T-helper 1 cell treated with Interleukin-12 subunit alpha and Interleukin-12 subunit beta and Interleukin-4 antibody, amounts not matched to agents 30 μg/mL and 1 μg/mL, for 36 hours (primary cell): ENCODE measurements around the gene CEP112.

Source experiments
- H3K27ac Mint-ChIP-seq: one replicate; pipeline ENCODE4 v1.8.0; 2021; ENCODE audit warnings: mild to moderate bottlenecking, mixed read lengths
- H3K27me3 Mint-ChIP-seq: one replicate; pipeline ENCODE4 v1.8.0; 2021; ENCODE audit warnings: low read depth, mixed read lengths
- H3K36me3 Mint-ChIP-seq: one replicate; pipeline ENCODE4 v1.8.0; 2021; ENCODE audit warnings: low read depth, mixed read lengths
- H3K4me1 Mint-ChIP-seq: one replicate; pipeline ENCODE4 v1.8.0; 2021; ENCODE audit warnings: low read depth, mixed read lengths
- H3K4me3 Mint-ChIP-seq: one replicate; pipeline ENCODE4 v1.8.0; 2021; ENCODE audit warnings: mild to moderate bottlenecking, moderate library complexity, mixed read lengths
- H3K9me3 Mint-ChIP-seq: one replicate; pipeline ENCODE4 v1.8.0; 2021; ENCODE audit warnings: mixed read lengths

CEP112 gene

GRCh38 chr17:65712383-65713267, 479.3 kb downstream of the CEP112 start:
- Mint-ChIP-seq H3K36me3 (no peaks in the 10 kb centered on the region), H3K27ac (no peak overlapping the region), H3K4me1 (peaks cover 2% of the 10 kb centered on the region), H3K4me3 (no peak overlapping the region), H3K9me3 (no peaks in the 10 kb centered on the region), H3K27me3 (no peaks in the 10 kb centered on the region)

- Mint-ChIP-seq H3K9me3 (no peaks in the 10 kb centered on the region), H3K27me3 (no peaks in the 10 kb centered on the region), H3K4me1 (peaks cover 2% of the 10 kb centered on the region), H3K27ac (no peak overlapping the region), H3K36me3 (no peaks in the 10 kb centered on the region), H3K4me3 (no peak overlapping the region)
Measured at GRCh38 chr17:65711671-65712276, 480.2 kb downstream of the CEP112 start.

DNA sequence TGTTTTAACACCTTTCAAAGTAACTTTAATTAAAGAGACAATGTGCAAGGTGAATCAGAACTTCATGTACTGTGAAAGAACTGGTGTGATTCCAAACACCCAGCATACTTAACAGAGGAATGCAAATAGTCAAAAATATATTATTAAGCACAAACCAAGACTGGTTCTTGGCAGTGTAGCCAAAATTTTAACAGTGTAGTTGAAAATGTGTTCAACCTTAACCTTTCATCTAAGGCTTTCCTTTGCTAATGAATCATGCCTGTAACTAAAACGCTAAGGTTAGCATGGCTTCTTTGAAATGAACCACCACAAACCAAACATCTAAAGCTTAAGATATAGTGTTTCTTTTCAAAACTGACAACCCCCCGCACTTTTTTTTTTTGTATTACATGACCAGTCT, 484.2 kb downstream of the CEP112 start:
- peaks cover 4% of the 10 kb centered on the region for H3K27me3 Mint-ChIP-seq
- no peaks in the 10 kb centered on the region for H3K36me3 Mint-ChIP-seq
- no peaks in the 10 kb centered on the region for H3K9me3 Mint-ChIP-seq
- peaks cover 2% of the 10 kb centered on the region for H3K4me1 Mint-ChIP-seq
- no peak overlapping the region for H3K4me3 Mint-ChIP-seq
- no peak overlapping the region for H3K27ac Mint-ChIP-seq

DNA sequence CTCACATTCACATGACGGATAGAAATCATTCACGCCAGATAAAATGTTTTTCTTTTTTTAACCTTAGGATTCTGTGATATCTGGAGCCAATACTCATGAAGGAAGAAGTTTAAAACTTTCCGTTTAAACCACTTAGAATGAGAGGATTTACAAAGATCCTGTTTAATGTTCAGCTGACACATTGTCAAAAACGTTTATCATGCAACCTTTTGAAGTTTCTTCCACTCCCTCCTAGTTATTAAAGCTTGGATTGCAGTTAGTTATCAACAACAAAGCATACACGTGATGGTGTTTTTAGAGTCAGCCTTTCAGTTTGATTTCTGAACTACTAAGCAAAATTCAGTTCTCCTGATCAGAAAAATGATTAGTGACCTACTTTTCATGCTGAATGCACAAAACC, 487.2 kb downstream of the CEP112 start:
- Mint-ChIP-seq H3K27me3 (peaks cover 6% of the 10 kb centered on the region), H3K9me3 (no peaks in the 10 kb centered on the region), H3K4me3 (no peak overlapping the region), H3K36me3 (no peaks in the 10 kb centered on the region), H3K4me1 (no peaks in the 10 kb centered on the region), H3K27ac (no peak overlapping the region)

- H3K9me3 Mint-ChIP-seq: no peaks in the 10 kb centered on the region
- H3K36me3 Mint-ChIP-seq: no peaks in the 10 kb centered on the region
- H3K27ac Mint-ChIP-seq: no peak overlapping the region
- H3K27me3 Mint-ChIP-seq: peaks cover 10% of the 10 kb centered on the region
- no peaks in the 10 kb centered on the region for H3K4me1 Mint-ChIP-seq
- no peak overlapping the region for H3K4me3 Mint-ChIP-seq
Measured at GRCh38 chr17:65703891-65704290, 488.0 kb downstream of the CEP112 start.

DNA sequence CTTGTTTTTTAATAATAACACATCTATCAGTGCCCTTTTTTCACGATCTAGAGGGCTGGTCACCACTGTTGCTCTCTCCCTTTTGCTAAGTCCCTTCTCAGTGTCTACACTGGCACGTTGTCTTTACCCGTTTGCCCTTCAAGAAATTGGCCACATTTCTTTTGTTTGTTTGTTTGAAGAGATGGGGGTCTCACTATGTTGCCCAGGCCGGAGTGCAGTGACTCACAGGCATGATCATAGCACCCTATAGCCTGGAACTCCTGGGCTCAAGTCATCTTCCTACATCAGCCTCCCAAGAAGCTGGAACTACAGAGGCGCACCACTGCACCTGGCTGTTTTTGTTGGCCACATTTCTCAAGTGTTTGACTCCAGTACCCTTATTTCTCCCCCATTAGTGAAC, 492.5 kb downstream of the CEP112 start:
- no peaks in the 10 kb centered on the region for H3K4me1 Mint-ChIP-seq
- no peaks in the 10 kb centered on the region for H3K36me3 Mint-ChIP-seq
- H3K27me3 Mint-ChIP-seq: peaks cover 6% of the 10 kb centered on the region
- no peaks in the 10 kb centered on the region for H3K9me3 Mint-ChIP-seq
- H3K27ac Mint-ChIP-seq: no peak overlapping the region
- H3K4me3 Mint-ChIP-seq: no peak overlapping the region

GRCh38 chr17:65698381-65699061, 493.4 kb downstream of the CEP112 start:
- Mint-ChIP-seq H3K27me3 (peaks cover 6% of the 10 kb centered on the region), H3K4me1 (no peaks in the 10 kb centered on the region), H3K27ac (no peak overlapping the region), H3K4me3 (no peak overlapping the region), H3K36me3 (no peaks in the 10 kb centered on the region), H3K9me3 (no peaks in the 10 kb centered on the region)

DNA sequence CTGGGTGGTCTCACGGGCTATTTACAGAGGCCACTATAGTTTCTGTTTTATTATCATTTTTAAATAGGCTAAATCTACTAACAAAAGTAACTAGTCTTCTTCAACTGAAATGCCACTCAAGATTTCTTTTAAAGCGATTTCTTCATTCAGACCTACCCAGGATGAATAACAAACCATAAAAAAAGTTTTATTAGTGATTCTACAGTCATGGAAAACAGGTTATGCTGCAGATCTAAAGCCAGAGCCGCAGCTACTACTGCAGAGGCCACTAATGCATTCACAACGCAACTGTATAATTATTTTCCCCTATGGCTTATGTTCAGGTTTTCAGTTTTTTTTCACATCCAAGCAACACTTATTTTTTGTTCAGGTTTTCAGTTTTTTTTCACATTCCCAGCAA, 494.3 kb downstream of the CEP112 start:
- H3K4me1 Mint-ChIP-seq: no peaks in the 10 kb centered on the region
- peaks cover 6% of the 10 kb centered on the region for H3K27me3 Mint-ChIP-seq
- no peak overlapping the region for H3K4me3 Mint-ChIP-seq
- no peak overlapping the region for H3K27ac Mint-ChIP-seq
- no peaks in the 10 kb centered on the region for H3K9me3 Mint-ChIP-seq
- no peaks in the 10 kb centered on the region for H3K36me3 Mint-ChIP-seq

GRCh38 chr17:65696739-65697394, 495.1 kb downstream of the CEP112 start:
- Mint-ChIP-seq H3K4me3 (no peak overlapping the region), H3K27ac (no peak overlapping the region), H3K27me3 (peaks cover 6% of the 10 kb centered on the region), H3K36me3 (no peaks in the 10 kb centered on the region), H3K4me1 (no peaks in the 10 kb centered on the region), H3K9me3 (no peaks in the 10 kb centered on the region)

DNA sequence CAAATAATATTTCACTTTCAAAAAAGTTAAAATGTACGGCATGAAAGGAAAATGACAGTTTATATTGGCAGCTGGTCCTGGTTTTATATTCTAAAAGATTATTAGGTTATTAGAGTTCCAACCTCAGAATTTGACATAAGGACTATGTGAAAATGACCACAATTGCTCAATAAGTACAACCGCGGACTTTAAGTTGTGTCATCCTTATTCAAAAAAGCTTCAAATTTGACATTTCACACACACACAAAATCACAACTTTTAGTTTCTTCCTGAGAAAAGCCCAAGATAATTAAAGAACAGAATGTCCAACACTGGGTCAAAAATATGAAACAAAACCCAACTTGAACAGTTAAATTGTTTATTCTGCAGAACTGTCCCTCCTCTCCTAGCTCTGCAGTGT, 497.3 kb downstream of the CEP112 start:
- Mint-ChIP-seq H3K27me3 (peaks cover 11% of the 10 kb centered on the region), H3K36me3 (no peaks in the 10 kb centered on the region), H3K27ac (no peak overlapping the region), H3K4me1 (peaks cover 3% of the 10 kb centered on the region), H3K4me3 (no peak overlapping the region), H3K9me3 (no peaks in the 10 kb centered on the region)

DNA sequence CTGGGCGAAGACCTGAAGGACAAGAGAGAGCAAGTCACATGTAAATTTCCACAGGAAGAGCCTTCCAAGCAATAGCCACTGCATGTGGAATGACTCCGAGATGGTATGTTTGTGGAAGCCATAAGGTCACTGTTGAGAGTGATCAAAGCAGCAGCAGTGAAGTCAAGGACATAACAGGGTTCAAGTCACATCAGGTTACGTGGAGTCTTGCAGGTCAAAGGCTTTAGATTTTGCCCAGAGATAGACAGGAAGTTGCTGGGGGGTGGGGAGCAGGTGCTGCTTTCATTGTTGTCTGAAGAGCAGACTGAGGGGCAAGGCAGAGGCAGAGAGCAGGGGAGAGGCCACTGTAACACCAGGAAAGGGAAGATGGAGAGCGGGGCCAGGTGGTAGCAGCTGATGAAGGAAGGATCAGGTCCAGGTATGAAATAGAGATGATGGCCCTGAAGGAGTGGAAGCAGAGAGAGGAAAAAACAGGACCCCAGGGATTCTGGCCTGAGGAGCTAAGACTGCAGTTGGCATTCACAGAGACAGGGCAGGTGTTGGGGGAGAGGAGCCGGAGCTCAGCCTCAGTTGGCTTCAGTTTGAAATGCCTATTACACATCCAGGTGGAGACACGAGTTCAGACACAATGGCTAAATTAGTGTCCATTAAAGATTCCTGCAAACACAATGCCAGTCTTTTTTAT, 501.2 kb downstream of the CEP112 start:
- Mint-ChIP-seq H3K27ac (no peak overlapping the region), H3K4me3 (no peak overlapping the region), H3K9me3 (no peaks in the 10 kb centered on the region), H3K27me3 (peaks cover 8% of the 10 kb centered on the region), H3K36me3 (no peaks in the 10 kb centered on the region), H3K4me1 (peaks cover 3% of the 10 kb centered on the region)

- Mint-ChIP-seq H3K4me3 (no peak overlapping the region), H3K9me3 (no peaks in the 10 kb centered on the region), H3K36me3 (no peaks in the 10 kb centered on the region), H3K27me3 (peaks cover 8% of the 10 kb centered on the region), H3K27ac (no peak overlapping the region), H3K4me1 (peaks cover 3% of the 10 kb centered on the region)
Measured at GRCh38 chr17:65688307-65688706, 503.6 kb downstream of the CEP112 start.

- no peaks in the 10 kb centered on the region for H3K9me3 Mint-ChIP-seq
- peaks cover under 1% of the 10 kb centered on the region for H3K27me3 Mint-ChIP-seq
- H3K4me1 Mint-ChIP-seq: no peaks in the 10 kb centered on the region
- H3K36me3 Mint-ChIP-seq: no peaks in the 10 kb centered on the region
- H3K4me3 Mint-ChIP-seq: no peak overlapping the region
- no peak overlapping the region for H3K27ac Mint-ChIP-seq
Measured at GRCh38 chr17:65685110-65685509, 506.8 kb downstream of the CEP112 start.

- H3K27ac Mint-ChIP-seq: no peak overlapping the region
- H3K4me3 Mint-ChIP-seq: no peak overlapping the region
- H3K27me3 Mint-ChIP-seq: no peaks in the 10 kb centered on the region
- H3K9me3 Mint-ChIP-seq: no peaks in the 10 kb centered on the region
- H3K36me3 Mint-ChIP-seq: no peaks in the 10 kb centered on the region
- no peaks in the 10 kb centered on the region for H3K4me1 Mint-ChIP-seq
Measured at GRCh38 chr17:65684631-65685030, 507.3 kb downstream of the CEP112 start.
